HG02571 (cell line): ENCODE results near the gene LAMTOR1.
"Not testable (repeated sequence)": the region's sequence is repeated elsewhere in the genome, so short reads cannot be mapped to it uniquely, and the experiment has no call there.

Experiments
- ATAC-seq: cut with Tn5 transposase; IDR thresholded peaks from one replicate; pipeline ENCODE4 v1.9.1; 2021; ENCODE audit warnings: mild to moderate bottlenecking, moderate library complexity; ENCODE audit not compliant: unreplicated experiment

LAMTOR1 gene

DNA sequence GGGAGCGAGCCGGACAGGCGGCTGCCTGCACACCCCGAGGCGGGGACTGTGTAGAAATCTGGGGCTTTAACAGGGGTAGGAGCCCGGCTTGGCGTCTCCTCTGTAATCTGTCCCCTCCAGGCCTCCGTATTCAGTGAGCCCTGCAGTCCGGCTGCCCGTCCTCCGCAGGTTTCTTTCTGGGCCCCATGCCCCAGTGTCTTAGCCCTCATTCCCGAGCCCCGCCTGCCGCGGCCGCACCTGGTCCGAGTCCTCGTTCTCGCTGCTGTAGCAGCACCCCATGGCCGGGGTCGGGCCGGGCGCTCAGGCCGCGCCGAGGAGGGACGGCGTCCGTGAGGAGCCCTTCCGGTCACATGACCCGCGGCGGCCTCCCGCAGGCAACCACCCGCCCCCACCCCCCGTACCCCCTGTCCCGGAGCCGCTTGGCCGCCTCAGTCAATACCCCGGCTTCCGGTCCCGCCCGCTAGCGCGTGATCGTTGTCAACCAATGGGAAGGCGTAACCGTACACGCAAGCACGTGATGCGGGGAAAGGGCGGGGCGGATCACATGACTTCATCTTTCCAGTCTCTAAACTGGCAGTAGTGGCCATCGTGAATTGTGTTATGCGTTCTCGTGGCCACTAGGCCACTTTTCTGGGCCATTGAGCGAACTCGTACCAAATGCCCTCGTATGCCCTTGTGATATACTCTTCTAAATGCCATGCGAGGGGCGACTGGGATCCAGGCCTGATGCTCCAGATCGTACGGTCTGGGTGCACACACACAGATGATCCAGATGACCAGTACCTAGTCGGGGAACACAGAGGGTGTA is at the start of gene LAMTOR1:
Gene LAMTOR1 (minus strand): TSS at position 352 of the 808 bp plus-strand sequence. CDS start 73 bp downstream, at position 279.
- peak; percentile 88 for ATAC-seq

DNA sequence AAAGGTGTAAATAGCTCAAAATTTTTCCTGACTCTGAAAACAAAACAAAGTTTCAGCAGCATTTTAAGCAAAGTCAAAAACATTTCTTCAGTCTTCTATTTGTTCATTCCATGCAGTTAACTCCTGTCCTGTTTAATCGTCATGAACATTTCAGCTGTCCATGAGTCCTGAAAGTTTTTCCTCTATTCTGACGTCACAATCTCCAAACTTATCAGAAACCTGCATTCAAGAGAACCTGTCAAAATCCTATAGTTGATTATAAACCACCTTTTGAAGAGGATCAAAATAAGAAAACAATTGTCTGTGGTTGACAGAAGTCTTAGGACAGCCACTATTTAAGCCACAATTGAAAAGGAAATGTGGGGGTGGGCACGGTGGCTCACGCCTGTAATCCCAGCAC is 47.8 kb upstream of the LAMTOR1 start:
- no peak for ATAC-seq

DNA sequence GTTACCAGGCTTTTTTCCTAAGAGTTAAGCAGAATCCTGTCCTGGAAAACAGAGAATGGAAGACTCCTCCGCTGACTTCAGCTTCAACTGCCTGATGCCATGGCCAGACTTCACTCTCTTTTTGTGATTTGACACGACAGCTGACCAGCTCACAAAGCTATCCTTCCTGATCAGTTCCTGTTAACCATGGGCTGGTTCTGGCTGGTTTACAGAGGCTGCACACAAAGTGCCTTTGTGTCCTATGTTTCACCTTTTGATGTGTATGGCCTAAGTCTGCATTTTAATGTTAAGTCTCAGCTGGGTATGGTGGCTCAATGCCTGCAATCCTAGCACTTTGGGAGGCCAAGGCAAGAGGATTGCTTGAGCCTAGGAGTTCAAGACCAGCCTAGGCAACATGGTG is 43.5 kb upstream of the LAMTOR1 start:
- no peak for ATAC-seq

DNA sequence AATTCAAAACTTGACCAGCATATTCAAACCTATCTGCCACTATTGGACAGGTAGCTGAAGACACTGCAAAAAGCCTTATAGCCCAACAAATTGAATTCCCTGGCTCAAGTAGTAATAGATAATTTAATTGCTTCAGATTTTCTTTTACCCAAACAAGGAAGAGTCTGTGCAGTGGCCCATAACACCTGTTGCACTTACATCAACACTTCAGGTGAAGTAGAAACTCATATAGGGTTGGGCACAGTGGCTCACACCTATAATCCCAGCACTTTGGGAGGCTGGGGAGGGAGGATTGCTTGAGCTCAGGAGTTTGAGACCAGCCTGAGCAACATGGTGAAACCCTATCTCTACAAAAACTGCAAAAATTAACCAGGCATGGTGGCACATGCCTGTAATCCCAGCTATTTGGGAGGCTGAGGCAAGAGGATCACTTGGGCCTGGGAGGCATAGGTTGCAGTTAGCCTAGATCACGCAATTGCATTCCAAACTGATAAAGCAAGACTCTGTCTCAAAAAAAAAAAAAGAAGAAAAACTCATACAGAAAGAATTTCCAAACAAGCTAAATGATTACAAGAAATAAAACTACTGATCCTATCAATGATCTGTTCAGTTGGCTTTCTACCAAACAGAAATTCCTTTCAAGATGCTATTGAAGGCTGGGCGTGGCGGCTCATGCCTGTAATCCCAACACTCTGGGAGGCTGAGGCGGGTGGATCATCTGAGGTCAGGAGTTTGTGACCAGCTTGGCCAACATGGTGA is 41.9 kb upstream of the LAMTOR1 start:
- no peak for ATAC-seq

DNA sequence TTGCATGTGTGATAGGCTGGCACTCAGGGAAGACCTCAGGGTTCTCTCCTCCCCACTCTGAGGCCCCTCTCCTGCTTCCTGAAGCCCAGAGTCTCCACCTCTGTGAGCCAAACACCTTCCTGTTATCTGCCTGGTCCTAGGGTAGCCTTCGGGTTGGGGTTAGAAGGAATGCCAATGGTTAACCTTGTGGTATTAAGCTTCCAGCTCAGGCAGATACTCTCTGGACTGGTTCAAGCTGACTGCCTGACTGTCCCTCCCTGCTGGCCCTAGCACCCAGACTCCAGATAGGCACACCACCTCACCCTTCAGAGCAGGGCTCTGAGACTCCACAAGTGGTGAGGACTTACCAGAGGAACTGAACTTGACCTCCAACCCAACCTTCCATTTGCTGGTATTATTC is 39.4 kb upstream of the LAMTOR1 start:
- not testable (repeated sequence) for ATAC-seq

DNA sequence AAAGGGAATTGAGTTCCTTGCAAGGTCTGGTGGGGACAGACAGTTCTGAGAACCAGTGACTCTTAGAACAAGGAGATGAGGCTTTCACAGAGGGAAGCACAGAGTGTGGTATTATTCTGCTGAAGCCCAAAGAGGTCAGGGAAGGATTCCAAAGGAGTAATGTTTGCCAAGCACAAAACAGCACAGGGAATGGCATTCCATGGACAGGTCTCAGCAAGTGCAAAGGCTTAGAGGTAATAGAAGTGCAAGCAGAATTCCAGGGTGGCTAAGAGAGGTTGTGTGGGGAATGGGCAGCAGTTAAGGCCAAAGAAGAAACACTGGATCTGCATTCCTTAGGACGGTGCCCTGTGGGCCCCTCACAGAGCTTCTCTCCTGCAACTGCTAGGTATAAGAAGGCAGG is 39.0 kb upstream of the LAMTOR1 start:
- ATAC-seq, result not testable (repeated sequence)

DNA sequence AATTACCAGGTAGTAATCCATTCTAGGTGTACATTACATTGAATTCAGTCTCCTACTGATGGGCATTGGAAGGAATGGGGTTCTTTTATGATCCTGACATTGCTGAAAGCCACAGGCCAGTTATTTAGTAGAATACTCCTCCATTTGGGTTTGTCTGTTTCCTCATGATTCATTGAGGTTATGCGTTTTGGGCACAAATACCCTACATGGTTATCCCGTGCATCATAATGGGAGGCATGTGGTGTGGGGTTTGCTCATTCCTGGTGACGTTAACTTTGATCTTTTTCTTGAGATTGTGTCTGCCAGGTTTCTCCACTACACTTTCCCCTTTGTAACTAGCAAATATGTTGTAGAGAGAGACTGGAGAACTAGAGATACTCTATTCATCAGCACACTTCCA is 38.0 kb upstream of the LAMTOR1 start:
- ATAC-seq, result no peak

DNA sequence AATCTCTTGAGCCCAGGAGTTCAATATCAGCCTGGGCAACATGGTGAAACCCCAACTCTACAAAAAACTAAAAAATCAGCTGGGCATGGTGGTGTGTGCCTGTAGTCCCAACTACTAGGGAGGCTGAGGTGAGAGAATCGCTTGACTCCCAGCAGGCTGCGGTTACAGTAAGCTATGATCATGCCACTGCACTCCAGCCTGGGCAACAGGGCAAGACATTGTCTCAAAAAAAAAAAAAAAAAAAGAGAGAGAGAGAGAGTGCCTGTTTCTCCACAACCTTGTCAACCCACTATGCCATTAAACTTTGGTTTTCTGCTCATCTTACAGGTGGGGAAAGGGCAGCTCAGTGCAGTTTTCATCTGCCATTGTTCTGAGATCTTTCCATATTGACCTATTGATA is 37.6 kb upstream of the LAMTOR1 start:
- ATAC-seq, result no peak

DNA sequence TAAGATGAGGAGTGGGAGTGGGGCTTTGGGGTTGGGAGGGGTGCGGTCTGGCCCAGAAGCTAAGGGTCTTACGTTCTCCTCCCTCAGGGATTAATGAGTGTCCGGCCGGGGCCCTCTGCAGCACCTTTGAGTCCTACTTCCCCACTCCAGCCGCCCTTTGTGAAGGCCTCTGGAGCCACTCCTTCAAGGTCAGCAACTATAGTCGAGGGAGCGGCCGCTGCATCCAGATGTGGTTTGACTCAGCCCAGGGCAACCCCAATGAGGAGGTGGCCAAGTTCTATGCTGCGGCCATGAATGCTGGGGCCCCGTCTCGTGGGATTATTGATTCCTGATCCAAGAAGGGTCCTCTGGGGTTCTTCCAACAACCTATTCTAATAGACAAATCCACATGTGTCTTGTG is 36.4 kb upstream of the LAMTOR1 start:
- no peak for ATAC-seq

DNA sequence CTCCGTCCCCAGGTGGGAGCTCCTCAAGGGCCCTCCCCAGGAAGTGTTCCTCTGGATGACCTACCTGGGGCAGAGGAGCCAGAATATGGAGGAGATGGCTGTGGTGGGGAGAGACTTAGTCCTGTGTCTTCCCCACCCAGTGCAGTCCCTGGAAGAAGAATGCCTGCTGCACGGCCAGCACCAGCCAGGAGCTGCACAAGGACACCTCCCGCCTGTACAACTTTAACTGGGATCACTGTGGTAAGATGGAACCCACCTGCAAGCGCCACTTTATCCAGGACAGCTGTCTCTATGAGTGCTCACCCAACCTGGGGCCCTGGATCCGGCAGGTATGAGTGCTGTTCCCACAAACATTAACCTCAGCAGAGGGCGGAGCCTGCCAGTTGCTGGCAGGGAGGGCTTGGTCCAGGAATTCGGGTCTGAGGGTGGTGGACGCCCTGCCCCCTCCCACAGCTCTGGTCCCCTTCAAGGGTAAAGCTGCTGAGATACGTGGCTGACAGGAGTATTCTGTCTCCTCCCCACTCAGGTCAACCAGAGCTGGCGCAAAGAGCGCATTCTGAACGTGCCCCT is 35.8 kb upstream of the LAMTOR1 start:
- ATAC-seq, result no peak

DNA sequence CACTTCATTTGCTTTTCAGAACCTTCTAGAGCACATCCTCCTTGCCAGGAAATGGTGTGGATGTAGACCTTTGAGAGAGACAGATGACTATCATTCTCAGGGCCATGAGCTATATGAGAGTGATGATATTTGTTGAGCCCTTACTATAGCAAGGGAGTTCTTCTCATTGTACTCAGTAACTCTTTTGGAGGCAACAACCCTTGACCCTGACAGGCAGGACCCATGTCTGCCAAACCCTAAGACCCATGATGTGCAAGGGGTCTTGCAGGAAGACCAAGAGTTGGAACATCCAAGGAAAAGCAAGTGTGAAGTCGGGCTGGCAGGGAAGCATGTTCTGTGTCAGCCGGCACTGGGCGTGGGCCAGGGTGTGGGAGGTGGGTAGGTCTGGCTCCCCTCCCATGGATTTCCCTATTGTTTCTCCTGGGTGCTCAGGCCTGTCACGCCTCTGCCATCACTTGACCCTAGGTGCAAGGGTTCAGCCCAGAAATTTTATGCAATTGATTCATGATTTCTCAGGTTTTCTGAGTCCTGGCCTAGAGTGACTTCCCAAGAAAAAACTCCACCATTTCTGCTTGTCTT is 33.7 kb upstream of the LAMTOR1 start:
- ATAC-seq, result no peak

DNA sequence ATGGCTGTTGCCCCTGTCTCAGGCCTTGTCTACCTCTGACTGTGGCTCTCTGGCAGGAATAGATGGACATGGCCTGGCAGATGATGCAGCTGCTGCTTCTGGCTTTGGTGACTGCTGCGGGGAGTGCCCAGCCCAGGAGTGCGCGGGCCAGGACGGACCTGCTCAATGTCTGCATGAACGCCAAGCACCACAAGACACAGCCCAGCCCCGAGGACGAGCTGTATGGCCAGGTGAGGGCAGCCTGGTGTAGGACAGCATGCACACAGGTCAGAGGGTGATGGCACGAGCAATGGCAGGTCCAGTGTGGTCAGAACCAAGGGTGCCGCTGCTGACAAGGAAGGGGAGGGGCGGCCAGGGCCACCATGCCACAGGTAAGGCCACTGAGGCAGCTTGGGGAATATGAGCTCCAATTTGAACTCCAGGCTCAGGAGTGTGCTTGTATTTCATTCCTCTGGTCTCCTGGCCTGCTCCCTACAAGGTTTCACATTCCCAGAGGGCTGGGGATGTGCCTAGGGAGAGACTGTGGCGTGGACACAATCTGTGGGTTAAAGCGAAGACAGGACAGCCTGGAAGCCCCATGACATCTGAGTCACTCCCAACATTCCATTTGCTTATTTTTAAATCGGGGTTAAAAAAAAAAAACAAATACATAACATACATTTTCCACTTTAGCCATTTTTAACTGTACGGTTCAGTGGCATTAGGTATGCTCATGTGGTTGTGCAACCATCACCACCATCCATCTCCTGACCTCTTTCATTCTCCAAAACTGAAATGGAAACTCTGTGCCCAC is 33.0 kb upstream of the LAMTOR1 start:
- ATAC-seq, result no peak

DNA sequence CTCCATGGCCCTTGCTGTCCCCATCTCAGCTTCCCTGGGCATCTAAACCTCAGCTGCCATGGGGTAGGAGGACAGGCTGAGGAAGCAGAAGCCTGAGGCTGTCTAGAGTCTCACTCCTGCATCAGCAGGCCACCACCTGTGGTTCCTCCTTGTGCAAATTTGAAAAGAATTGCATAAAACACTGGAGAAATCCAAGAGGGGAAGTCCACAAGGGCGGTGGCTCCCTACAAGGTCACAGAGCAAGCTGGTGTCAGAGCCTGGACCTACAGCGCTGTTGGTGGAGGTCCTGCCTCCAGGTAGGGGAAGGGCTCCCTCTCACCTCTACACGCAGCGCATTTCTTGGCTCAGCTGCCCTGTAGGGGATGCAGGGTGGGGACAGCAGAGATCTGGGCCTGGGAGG is 32.4 kb upstream of the LAMTOR1 start, which contains the start of gene FOLR3:
Gene FOLR3 (plus strand): TSS at position 253 of the 400 bp plus-strand sequence. CDS start 228 bp downstream, outside the sequence.
- not testable (repeated sequence) for ATAC-seq

DNA sequence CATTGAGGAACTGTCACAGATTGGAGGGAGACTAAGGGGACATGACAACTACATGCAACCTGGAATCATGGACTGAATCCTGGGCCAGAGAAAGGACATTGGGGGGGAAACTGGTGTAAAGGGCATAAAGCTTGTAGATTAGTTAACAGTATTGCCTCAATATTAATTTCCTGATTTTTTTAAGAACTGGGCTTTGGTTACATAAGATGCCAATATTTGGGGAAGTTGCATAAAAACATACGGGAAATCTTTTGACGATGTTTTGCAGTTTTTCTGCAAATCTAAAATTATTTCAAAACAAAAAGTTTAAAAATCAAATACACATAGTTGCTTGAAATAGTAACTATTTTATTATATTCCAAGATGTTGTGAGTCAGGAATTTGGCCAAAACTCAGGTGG is 29.5 kb upstream of the LAMTOR1 start:
- no peak for ATAC-seq

DNA sequence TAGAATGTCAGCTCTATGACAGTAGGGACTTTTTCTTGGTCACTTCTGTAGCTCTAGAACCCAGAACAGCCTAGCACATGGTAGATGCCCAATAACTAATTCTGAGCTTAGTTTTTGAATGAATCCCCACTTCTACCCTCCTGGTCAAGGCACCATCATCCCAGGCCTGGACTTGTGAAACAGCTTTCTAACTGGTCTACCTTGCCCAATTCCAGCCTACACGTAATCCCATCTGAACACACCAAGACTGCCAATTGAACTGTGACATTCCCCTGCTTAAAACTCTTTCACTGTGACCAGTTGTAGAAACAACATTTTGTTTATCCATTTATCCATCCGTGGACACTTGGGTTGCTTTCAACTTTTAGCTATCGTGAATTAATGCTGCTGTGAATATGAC is 26.3 kb upstream of the LAMTOR1 start:
- no peak for ATAC-seq

DNA sequence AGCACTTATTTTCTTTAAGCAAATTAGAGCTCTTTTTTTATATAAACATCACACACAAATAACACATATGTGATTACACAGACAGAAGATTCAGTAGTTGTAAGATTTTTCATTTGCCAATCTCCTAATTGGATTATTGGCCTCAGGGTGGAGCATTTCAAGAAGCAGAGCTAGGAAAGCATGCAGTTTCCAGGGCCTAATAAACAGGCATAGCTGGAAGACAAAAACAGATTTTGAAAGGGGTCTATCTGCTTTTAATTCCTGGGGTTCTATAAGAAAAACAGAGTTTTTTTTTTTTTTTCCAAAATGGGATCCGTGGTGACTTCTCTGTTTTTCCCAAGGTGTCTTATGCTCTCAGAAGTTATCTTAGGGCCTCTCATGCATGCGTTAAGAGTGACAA is 24.8 kb upstream of the LAMTOR1 start:
- no peak for ATAC-seq

DNA sequence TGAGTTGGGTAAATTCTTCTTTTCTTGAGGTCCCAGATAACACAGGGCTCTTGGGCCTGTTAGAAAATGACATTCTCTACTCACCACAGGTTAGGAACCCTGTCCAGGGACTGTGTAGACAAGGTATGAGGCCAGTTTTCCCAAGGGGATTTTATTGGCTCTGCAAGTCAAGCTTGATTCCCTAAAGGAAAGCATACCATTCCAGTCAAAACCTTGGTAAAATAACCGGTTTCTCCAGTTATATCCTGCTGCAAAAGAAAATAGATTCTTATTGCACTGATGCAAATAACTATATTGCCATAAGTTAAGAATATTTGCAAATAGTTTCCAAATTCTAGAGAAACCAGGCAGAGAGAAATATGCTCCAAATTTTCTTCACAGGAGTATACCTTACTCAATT is 22.9 kb upstream of the LAMTOR1 start:
- ATAC-seq, result no peak

DNA sequence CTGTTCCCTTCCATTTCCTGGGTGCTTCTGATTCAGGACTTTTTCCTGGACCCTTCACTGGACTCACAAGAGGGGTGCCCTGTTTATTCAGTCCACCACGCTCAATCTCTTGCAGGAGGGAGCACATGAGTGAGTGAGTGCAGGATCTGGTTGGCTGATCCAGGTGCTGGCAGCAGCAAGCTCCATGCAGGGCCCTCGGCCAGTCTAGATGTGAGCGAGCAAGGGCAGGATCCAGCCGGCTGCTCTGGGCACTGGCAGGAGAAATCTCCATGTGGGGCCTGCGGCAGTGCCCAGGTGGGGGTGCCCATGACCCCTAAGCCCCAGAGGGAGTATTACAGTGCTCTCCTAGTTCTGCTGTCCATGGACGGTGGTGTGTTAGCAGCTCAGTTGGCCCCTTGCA is 20.9 kb upstream of the LAMTOR1 start:
- ATAC-seq, result no peak

DNA sequence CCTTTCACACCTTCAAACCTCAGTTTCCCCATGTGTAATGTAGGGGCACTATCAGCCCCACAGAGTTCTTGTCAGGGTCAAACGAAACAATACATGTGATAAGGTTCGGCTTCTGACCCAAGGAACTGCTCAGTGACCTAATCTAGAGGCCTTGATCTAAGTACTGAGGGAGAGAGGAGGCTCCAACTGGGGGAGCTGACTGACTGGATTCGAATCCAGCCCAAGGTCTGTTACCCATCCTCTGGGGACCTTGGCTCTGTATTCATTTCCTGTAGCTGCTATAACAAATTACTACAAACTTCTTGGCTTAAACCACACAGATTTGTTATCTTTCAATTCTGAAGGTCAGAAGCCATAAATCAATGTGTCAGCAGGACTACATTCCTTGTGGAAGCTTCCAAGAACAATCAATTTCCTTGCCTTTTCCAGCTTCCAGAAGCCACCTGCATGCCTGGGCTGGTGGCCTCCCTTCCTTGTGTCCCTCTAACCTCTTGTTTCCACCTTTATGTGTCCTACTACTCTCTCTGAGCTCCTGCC is 20.1 kb upstream of the LAMTOR1 start:
- no peak for ATAC-seq

DNA sequence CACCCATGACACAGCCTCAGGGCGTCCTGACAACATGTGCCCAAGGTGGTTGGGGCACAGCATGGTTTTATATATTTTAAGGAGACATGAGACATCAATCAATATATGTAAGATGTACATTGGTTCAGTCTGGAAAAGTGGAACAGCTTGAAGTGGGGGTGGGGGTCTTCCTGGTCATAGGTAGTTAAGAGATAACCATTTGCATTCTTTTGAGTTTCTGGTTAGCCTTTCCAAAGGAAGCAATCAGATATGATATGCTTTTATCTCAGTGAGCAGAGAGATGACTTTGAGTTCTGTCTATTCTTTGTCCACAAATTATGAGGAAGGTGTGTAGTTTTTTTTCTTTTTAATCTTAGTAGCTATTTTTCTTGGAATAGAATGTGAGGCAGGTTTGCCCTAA is 19.5 kb upstream of the LAMTOR1 start:
- no peak for ATAC-seq
